Measurements from ENCODE around the gene ARHGAP18.
"Not testable (repeated sequence)": the region's sequence is repeated elsewhere in the genome, so short reads cannot be mapped to it uniquely, and the experiment has no call there.

The ARHGAP18 gene

DNA sequence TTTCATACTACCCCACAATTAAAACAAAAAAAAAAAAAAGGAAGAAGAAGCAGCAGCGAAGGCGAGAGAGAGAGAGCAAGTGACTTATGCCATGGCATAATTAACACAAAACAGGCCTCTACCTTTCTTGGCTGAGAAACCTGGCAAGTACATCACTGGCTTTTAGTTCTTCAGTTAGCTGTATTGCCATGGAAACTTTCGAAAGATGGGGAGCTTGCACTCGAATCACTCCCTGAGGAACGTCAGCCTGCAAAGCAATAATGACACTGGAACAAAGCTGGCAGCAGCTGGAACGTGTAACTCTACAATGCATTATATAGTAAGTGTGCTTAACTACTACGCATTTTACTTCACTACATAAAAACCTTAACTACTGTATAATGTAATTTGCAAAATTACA, 126.1 kb downstream of the ARHGAP18 start:
- DNase-seq (ENCODE audit: low spot score) = no peak

- no peak for DNase-seq (ENCODE audit: low spot score)
These were observed 131.7 kb downstream of the ARHGAP18 start for GRCh38 chr6:129578315-129578714.

GRCh38 chr6:129577691-129578090, 132.3 kb downstream of the ARHGAP18 start:
- no peak for DNase-seq (ENCODE audit: low spot score)

GRCh38 chr6:129576456-129576855, 133.5 kb downstream of the ARHGAP18 start:
- no peak for DNase-seq (ENCODE audit: low spot score)

DNA sequence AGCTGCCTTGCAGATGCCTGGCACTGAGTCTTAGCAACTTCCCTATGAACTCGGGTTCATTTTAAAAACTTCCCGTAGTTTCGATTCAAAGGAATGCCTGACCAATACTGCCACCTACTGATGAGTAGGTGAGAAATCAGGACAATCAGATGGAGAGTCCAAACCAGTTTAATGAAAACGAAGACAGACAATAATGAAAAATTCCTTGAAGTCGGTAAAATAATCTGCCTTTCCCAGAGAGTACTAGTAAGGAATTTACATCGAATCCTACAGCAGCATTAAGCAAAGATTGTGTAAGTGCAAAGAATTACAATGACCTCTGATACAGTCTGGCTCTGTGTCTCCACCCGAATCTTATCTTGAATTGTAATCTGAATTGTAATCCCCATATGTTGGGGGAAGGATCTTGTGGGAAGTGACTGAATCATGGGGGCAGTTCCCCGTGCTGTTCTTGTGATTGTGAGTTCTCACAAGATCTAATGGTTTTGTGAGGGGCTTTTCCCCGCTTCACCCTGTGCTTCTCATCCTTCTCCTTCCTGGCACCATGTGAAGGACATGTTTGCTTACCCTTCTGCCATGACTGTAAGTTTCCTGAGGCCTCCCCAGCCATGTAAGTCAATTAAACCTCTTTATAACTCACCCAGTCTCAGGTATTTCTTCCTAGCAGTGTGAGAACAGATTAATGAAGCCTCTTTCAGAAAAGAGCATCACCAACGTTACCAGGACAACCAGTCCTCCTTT, 134.4 kb downstream of the ARHGAP18 start:
- DNase-seq (ENCODE audit: low spot score) = peak; percentile 33

GRCh38 chr6:129574605-129575004, 135.4 kb downstream of the ARHGAP18 start:
- not testable (repeated sequence) for DNase-seq (ENCODE audit: low spot score)

- not testable (repeated sequence) for DNase-seq (ENCODE audit: low spot score)
These were observed 139.0 kb downstream of the ARHGAP18 start for GRCh38 chr6:129570929-129571328.

- DNase-seq (ENCODE audit: low spot score) = no peak
These were observed 142.0 kb downstream of the ARHGAP18 start for GRCh38 chr6:129568015-129568414.

DNA sequence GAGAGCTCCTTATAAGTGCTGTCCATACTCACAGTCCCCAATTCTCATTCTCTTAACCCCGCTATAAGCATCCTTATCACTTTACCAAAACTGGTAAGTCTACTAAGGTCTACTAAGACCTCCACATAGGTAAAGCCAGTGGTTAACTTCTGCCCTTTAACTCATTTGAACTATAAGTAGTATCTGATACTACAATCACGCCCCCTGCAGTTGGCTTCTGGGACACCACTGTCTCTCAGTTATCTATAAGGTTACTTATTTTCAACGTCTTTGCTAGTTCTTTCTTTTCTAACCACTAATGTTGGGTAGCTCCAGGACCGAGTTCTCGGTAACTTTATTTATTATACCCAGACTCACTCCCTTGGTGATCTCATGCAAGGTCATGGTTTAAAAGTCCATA, 142.6 kb downstream of the ARHGAP18 start:
- no peak for DNase-seq (ENCODE audit: low spot score)

GRCh38 chr6:129565811-129566210, 144.2 kb downstream of the ARHGAP18 start:
- no peak for DNase-seq (ENCODE audit: low spot score)

- no peak for DNase-seq (ENCODE audit: low spot score)
These were observed 144.6 kb downstream of the ARHGAP18 start for GRCh38 chr6:129565366-129565765.

GRCh38 chr6:129558248-129558647, 151.7 kb downstream of the ARHGAP18 start:
- DNase-seq (ENCODE audit: low spot score) = no peak

DNA sequence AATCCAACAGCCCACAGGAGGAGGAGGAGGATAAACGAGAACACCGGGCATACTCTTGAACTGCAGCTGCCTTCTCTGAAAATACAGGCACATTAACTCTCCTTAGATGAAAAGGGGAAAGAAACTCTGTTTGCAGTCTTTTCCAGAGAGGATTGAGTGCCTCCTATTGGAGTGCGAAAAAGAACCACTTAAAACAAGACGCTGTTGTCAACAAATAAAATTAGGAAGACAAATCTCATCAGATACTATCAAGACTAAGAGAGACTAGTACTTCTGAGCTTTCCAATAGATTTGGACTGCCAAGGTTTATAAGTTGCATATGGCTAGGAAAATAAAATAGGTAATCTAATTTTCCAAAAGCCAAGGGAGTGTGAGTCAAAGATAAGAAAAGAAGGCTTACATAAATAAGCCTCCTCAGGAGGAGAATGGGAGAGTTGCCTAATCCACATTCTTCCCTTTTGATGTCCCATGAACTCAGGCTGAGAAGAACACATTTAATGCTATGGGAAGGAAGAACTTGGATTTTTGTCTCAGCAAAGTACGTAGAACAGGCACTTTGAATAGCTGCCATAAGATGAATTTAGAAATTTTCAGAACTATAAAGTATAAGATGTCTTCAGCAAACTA, 154.7 kb downstream of the ARHGAP18 start:
- no peak for DNase-seq (ENCODE audit: low spot score)

GRCh38 chr6:129552413-129552812, 157.6 kb downstream of the ARHGAP18 start:
- DNase-seq (ENCODE audit: low spot score) = no peak

DNA sequence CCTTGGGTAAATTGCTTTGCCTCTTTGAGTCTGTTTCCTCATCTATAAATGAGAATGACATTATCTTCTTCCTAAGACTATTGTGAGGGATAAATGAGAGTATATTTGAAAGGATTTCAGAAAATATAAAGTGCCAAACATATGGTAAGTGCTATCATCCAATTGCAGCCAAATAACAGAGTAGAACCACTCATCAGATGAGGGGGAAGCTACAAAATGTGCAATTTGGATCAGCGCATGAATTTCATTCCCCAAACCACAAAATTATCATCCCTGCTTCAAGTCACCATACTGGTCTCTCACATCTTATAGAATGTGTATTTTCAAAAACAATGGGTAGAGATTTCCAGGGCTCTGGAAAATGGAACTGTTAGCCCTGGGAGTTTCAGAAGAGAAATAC, 158.5 kb downstream of the ARHGAP18 start:
- no peak for DNase-seq (ENCODE audit: low spot score)

GRCh38 chr6:129546702-129547101, 163.3 kb downstream of the ARHGAP18 start:
- no peak for DNase-seq (ENCODE audit: low spot score)

- DNase-seq (ENCODE audit: low spot score) = no peak
These were observed 164.9 kb downstream of the ARHGAP18 start for GRCh38 chr6:129544892-129545612.

DNA sequence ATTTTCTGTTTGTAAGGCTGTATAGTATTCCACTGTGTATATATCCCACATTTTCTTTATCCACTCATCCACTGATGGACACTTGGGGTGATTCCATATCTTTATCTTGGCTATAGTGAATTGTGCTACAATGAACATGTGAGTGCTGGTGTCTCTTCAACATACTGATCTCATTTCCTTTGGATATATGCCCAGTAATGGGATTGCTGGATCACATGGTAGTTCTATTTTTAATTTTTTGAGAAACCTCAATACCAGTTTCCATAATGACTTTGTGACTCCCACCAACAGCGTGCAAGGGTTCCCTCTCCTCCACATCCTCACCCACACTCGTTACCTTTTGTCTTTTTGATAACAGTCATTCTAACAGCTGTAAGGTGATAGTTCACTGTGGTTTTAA, 166.0 kb downstream of the ARHGAP18 start:
- DNase-seq (ENCODE audit: low spot score) = no peak

GRCh38 chr6:129542705-129543104, 167.3 kb downstream of the ARHGAP18 start:
- DNase-seq (ENCODE audit: low spot score) = no peak

GRCh38 chr6:129539032-129539431, 170.9 kb downstream of the ARHGAP18 start:
- no peak for DNase-seq (ENCODE audit: low spot score)

DNA sequence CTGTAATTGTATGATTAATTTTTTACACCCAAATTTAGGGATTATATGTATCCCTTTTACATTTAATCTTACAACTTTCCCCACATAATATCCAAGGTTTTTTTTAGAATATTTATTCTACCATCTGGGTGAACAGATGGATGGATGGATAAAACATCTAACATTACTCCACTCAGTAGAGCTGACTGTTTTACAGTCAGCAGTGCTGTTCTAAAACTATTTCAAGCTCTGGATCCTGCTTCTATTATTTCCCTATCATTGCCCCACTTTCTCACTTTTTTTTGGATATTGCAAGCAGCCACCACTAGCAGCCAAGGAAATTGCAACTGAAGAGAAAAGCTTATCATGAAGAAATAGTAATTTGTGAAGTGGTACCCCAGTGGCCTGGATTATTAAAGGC, 173.7 kb downstream of the ARHGAP18 start:
- DNase-seq (ENCODE audit: low spot score) = no peak

DNA sequence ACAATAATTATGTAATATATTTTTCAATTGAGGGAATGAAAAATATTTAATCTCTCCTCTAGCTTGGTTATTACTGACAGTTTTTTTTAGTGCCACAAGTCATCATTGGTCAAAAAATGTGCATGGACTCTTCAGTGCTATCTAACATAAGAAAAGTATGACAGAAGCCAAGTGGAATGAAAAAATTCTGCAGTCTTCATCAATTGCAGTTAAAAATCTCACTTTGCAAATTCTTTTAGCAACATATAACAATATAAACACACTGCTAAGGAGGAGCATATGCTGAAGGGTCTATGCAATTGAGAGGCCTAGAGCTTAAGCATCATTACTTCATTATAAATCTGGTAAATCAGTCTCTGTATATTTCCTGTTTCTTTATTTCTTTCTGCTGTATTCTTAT, 175.1 kb downstream of the ARHGAP18 start:
- no peak for DNase-seq (ENCODE audit: low spot score)

Measured in CD4-positive, alpha-beta T cell treated with Interleukin-6 at 100 ng/mL for 8 hours (primary cell).